Brain microvascular endothelial cell (primary cell): ENCODE data around the gene NATD1.

ENCODE experiments used
- DNase-seq: peaks from one replicate; pipeline ENCODE4 v3.0.0-alpha.2; 2020
- H3K27ac ChIP-seq: fragments of 250-450 bp; sonication (Bioruptor Pico); 2 replicates; pipeline ENCODE4 v1.5.1; 2020; ENCODE audit warnings: mild to moderate bottlenecking, moderate library complexity
- H3K27me3 ChIP-seq: fragments of 250-450 bp; sonication (Bioruptor Pico); replicated peaks from 2 replicates; pipeline ENCODE4 v1.5.1; 2020; ENCODE audit warnings: mild to moderate bottlenecking
- H3K36me3 ChIP-seq: fragments of 250-450 bp; sonication (Bioruptor Pico); replicated peaks from 2 replicates; pipeline ENCODE4 v1.5.1; 2020; ENCODE audit warnings: mild to moderate bottlenecking
- H3K4me3 ChIP-seq: 2 replicates; pipeline ENCODE4 v1.5.1; 2011; ENCODE audit warnings: low read depth, mild to moderate bottlenecking, control low read depth, low read length, moderate library complexity
- CTCF ChIP-seq: IDR thresholded peaks from 2 replicates; pipeline ENCODE4 v1.5.1; 2011; ENCODE audit warnings: low read depth, mild to moderate bottlenecking, moderate library complexity, low read length, control low read depth, inconsistent platforms; ENCODE audit errors: missing control alignments
- in situ Hi-C: cut with HindIII; loops from 2 replicates; pipeline ENCODE4 v1.10.0; 2017; ENCODE audit warnings: low sequenced_read_pairs, low pct_ligation_motif_present

Gene NATD1

GRCh38 chr17:21295036-21295952 is 42.1 kb upstream of the NATD1 start:
- peaks cover 15% of the 10 kb centered on the region for H3K36me3 ChIP-seq
- no peak for DNase-seq
- no peak for TF ChIP-seq CTCF
- in situ Hi-C loops, result no loop called here
- H3K27ac ChIP-seq, result no peak overlapping the region
- H3K4me3 ChIP-seq, result no peak overlapping the region
- no peaks in the 10 kb centered on the region for H3K27me3 ChIP-seq

GRCh38 chr17:21294321-21295035 is 41.3 kb upstream of the NATD1 start:
- no peak overlapping the region for H3K27ac ChIP-seq
- H3K27me3 ChIP-seq, result no peaks in the 10 kb centered on the region
- TF ChIP-seq CTCF, result no peak
- no peak for DNase-seq
- in situ Hi-C loops, result no loop called here
- no peak overlapping the region for H3K4me3 ChIP-seq
- H3K36me3 ChIP-seq, result peaks cover 9% of the 10 kb centered on the region

GRCh38 chr17:21293831-21294210 is 40.6 kb upstream of the NATD1 start:
- peaks cover 4% of the 10 kb centered on the region for H3K36me3 ChIP-seq
- no peaks in the 10 kb centered on the region for H3K27me3 ChIP-seq
- no peak overlapping the region for H3K4me3 ChIP-seq
- DNase-seq, result no peak
- no peak overlapping the region for H3K27ac ChIP-seq
- in situ Hi-C loops, result no loop called here
- TF ChIP-seq CTCF, result no peak

GRCh38 chr17:21292867-21293830 is 39.9 kb upstream of the NATD1 start:
- Histone ChIP-seq H3K36me3 (no peaks in the 10 kb centered on the region), H3K4me3 (no peak overlapping the region), H3K27me3 (no peaks in the 10 kb centered on the region), H3K27ac (no peak overlapping the region)
- DNase-seq, result no peak
- in situ Hi-C loops, result no loop called here
- no peak for TF ChIP-seq CTCF

- DNase-seq, result no peak
- no peak overlapping the region for H3K27ac ChIP-seq
- H3K27me3 ChIP-seq, result no peaks in the 10 kb centered on the region
- in situ Hi-C loops, result no loop called here
- H3K36me3 ChIP-seq, result no peaks in the 10 kb centered on the region
- TF ChIP-seq CTCF, result no peak
- H3K4me3 ChIP-seq, result no peak overlapping the region
Measured at GRCh38 chr17:21291862-21292261, 38.7 kb upstream of the NATD1 start.
